Endothelial cell (in vitro differentiated cells): ENCODE data around the gene SMLR1. TPM values are rescaled to one million over a fixed set of nuclear protein-coding genes. Genes with fewer than 3 reads are reported as not detected.

Experiments used
- DNase-seq: peaks from one replicate; pipeline ENCODE4 v3.0.0; 2021; ENCODE audit warnings: low spot score
- H3K27ac Mint-ChIP-seq: one replicate; pipeline ENCODE4 v1.8.0; 2021; ENCODE audit warnings: mixed read lengths, inconsistent platforms; ENCODE audit not compliant: unreplicated experiment
- H3K27me3 Mint-ChIP-seq: one replicate; pipeline ENCODE4 v1.8.0; 2021; ENCODE audit warnings: mild to moderate bottlenecking, moderate library complexity, mixed read lengths, inconsistent platforms; ENCODE audit not compliant: unreplicated experiment
- H3K36me3 Mint-ChIP-seq: one replicate; pipeline ENCODE4 v1.8.0; 2021; ENCODE audit warnings: mild to moderate bottlenecking, low read depth, mixed read lengths, inconsistent platforms; ENCODE audit not compliant: unreplicated experiment
- H3K4me1 Mint-ChIP-seq: one replicate; pipeline ENCODE4 v1.8.0; 2021; ENCODE audit warnings: mild to moderate bottlenecking, mixed read lengths, inconsistent platforms; ENCODE audit not compliant: unreplicated experiment
- H3K4me3 Mint-ChIP-seq: one replicate; pipeline ENCODE4 v1.8.0; 2021; ENCODE audit warnings: mild to moderate bottlenecking, mixed read lengths, inconsistent platforms; ENCODE audit not compliant: unreplicated experiment
- H3K9me3 Mint-ChIP-seq: one replicate; pipeline ENCODE4 v1.8.0; 2021; ENCODE audit warnings: mixed read lengths, inconsistent platforms; ENCODE audit not compliant: unreplicated experiment
- CTCF ChIP-seq: fragments of 200-600 bp; sonication (generic); IDR thresholded peaks from one replicate; pipeline ENCODE4 v1.5.0; 2021; ENCODE audit warnings: antibody characterized with exemption; ENCODE audit not compliant: unreplicated experiment
- total RNA-seq: library from RNA; stranded (reverse); fragmentation: NEBNext Ultra II Directional; extraction: Animal tissue kit (Norgen Biotek cat#: 25700); gene quantifications from one replicate; pipeline ENCODE4 v1.2.1, GENCODE V29; 2021; ENCODE audit not compliant: unreplicated experiment

Gene SMLR1
- total RNA-seq, 1 donor from 2014 or later = not detected

- no peak for DNase-seq
- Mint-ChIP-seq H3K9me3 (no peaks in the 10 kb centered on the region), H3K27ac (no peak overlapping the region), H3K4me3 (no peak overlapping the region), H3K4me1 (no peaks in the 10 kb centered on the region), H3K27me3 (no peaks in the 10 kb centered on the region), H3K36me3 (peaks cover 5% of the 10 kb centered on the region)
- no peak for TF ChIP-seq CTCF
These were observed 7.5 kb downstream of the SMLR1 start for GRCh38 chr6:130834482-130835251.

- DNase-seq = no peak
- peaks cover 9% of the 10 kb centered on the region for H3K36me3 Mint-ChIP-seq
- no peaks in the 10 kb centered on the region for H3K9me3 Mint-ChIP-seq
- no peak overlapping the region for H3K27ac Mint-ChIP-seq
- no peak overlapping the region for H3K4me3 Mint-ChIP-seq
- no peaks in the 10 kb centered on the region for H3K27me3 Mint-ChIP-seq
- no peaks in the 10 kb centered on the region for H3K4me1 Mint-ChIP-seq
- TF ChIP-seq CTCF = no peak
These were observed 8.9 kb downstream of the SMLR1 start for GRCh38 chr6:130836055-130836640.

GRCh38 chr6:130837067-130837466 lies 9.9 kb downstream of the SMLR1 start:
- H3K27ac Mint-ChIP-seq = no peak overlapping the region
- H3K4me1 Mint-ChIP-seq = no peaks in the 10 kb centered on the region
- no peak for TF ChIP-seq CTCF
- no peaks in the 10 kb centered on the region for H3K9me3 Mint-ChIP-seq
- peaks cover 2% of the 10 kb centered on the region for H3K27me3 Mint-ChIP-seq
- no peak overlapping the region for H3K4me3 Mint-ChIP-seq
- DNase-seq = no peak
- peaks cover 9% of the 10 kb centered on the region for H3K36me3 Mint-ChIP-seq

- no peak for TF ChIP-seq CTCF
- Mint-ChIP-seq H3K36me3 (peaks cover 5% of the 10 kb centered on the region), H3K9me3 (no peaks in the 10 kb centered on the region), H3K27me3 (peaks cover 2% of the 10 kb centered on the region), H3K27ac (no peak overlapping the region), H3K4me3 (no peak overlapping the region), H3K4me1 (no peaks in the 10 kb centered on the region)
- no peak for DNase-seq
These were observed 11.1 kb downstream of the SMLR1 start for GRCh38 chr6:130838250-130838860.

- H3K27ac Mint-ChIP-seq = no peak overlapping the region
- H3K36me3 Mint-ChIP-seq = peaks cover 7% of the 10 kb centered on the region
- peaks cover 2% of the 10 kb centered on the region for H3K27me3 Mint-ChIP-seq
- no peaks in the 10 kb centered on the region for H3K9me3 Mint-ChIP-seq
- H3K4me1 Mint-ChIP-seq = no peaks in the 10 kb centered on the region
- DNase-seq = no peak
- no peak overlapping the region for H3K4me3 Mint-ChIP-seq
- TF ChIP-seq CTCF = no peak
These were observed 11.7 kb downstream of the SMLR1 start for GRCh38 chr6:130838951-130839350.
